ENCODE data around the gene TFDP2.
"Not testable (repeated sequence)": the region's sequence is repeated elsewhere in the genome, so short reads cannot be mapped to it uniquely, and the experiment has no call there.

GRCh38 chr3:142137089-142137488, 12.3 kb downstream of the TFDP2 start:
- TF ChIP-seq CTCF (IDR thresholded peaks at IDR 0.05; ENCODE audit: low read depth, low read length); POLR2A (IDR thresholded peaks at IDR 0.05; ENCODE audit: extremely low read depth, insufficient read length): not testable (repeated sequence)

Measured in NB4 (cell line).